ENCODE measurements around the gene RNF220. TPM values are rescaled to one million over a fixed set of nuclear protein-coding genes. Genes with fewer than 3 reads are reported as not detected.

RNF220 gene
- total and polyA plus RNA-seq, 4 donors, result 44.2 to 70.5 (median 52.8) TPM

GRCh38 chr1:44371206-44371605 is 33.8 kb upstream of the RNF220 start:
- no peak overlapping the region for H3K4me3 ChIP-seq (ENCODE audit: low read length in 2 of 2)

GRCh38 chr1:44375547-44375946 is 29.5 kb upstream of the RNF220 start:
- no peak overlapping the region for H3K4me3 ChIP-seq (ENCODE audit: low read length in 2 of 2)
- H3K27ac ChIP-seq (ENCODE audit: low read depth in 1 of 2, low read length in 2 of 2), result no peak overlapping the region
- H3K9me3 ChIP-seq (ENCODE audit: control insufficient read depth, low read length), result no peaks in the 10 kb centered on the region
- H3K36me3 ChIP-seq (ENCODE audit: control insufficient read depth in 1 of 2, insufficient read depth in 2 of 2, low read length in 1 of 2), result no peaks in the 10 kb centered on the region
- ATAC-seq (ENCODE audit: low FRiP score) (no peak), DNase-seq (no peak)
- H3K27me3 ChIP-seq (ENCODE audit: control insufficient read depth in 1 of 2, insufficient read depth in 2 of 2, low read length in 1 of 2), result no peaks in the 10 kb centered on the region
- H3K4me1 ChIP-seq (ENCODE audit: control insufficient read depth in 1 of 2, insufficient read depth in 2 of 2, low read length in 2 of 2), result no peaks in the 10 kb centered on the region
- WGBS, 2 donors, result 95 to 97% methylated on average over 6 of the region's 6 CpGs
- intact Hi-C loops (cut with DNase I), result loop anchor here (5.0 to 10.0 kb wide), 2 partner anchors 222 to 279 kb away; no protein-coding TSS in a partner anchor

More at GRCh38 chr1:44371206-44371605, 33.8 kb upstream of the RNF220 start:
- no peak for DNase-seq
- no peaks in the 10 kb centered on the region for H3K4me1 ChIP-seq (ENCODE audit: control insufficient read depth in 1 of 2, insufficient read depth in 2 of 2, low read length in 2 of 2)
- ATAC-seq (ENCODE audit: low FRiP score), result no peak
- H3K27ac ChIP-seq (ENCODE audit: low read depth in 1 of 2, low read length in 2 of 2), result no peak overlapping the region
- H3K36me3 ChIP-seq (ENCODE audit: control insufficient read depth in 1 of 2, insufficient read depth in 2 of 2, low read length in 1 of 2), result no peaks in the 10 kb centered on the region
- no peaks in the 10 kb centered on the region for H3K9me3 ChIP-seq (ENCODE audit: control insufficient read depth, low read length)
- H3K27me3 ChIP-seq (ENCODE audit: control insufficient read depth in 1 of 2, insufficient read depth in 2 of 2, low read length in 1 of 2), result no peaks in the 10 kb centered on the region
- intact Hi-C loops (cut with DNase I), result loop anchor here in 1 of 2 donors (10.0 kb wide), 1 partner anchor 284 kb away; no protein-coding TSS in a partner anchor

- no peak overlapping the region for H3K4me3 ChIP-seq (ENCODE audit: low read length in 2 of 2)
- H3K27me3 ChIP-seq (ENCODE audit: control insufficient read depth in 1 of 2, insufficient read depth in 2 of 2, low read length in 1 of 2), result no peaks in the 10 kb centered on the region
- DNase-seq (peak in 1 of 2 donors; percentile 59), ATAC-seq (ENCODE audit: low FRiP score) (no peak)
- intact Hi-C loops (cut with DNase I), result loop anchor here (1.0 to 10.0 kb wide), 3 partner anchors 217 to 277 kb away; no protein-coding TSS in a partner anchor
- H3K9me3 ChIP-seq (ENCODE audit: control insufficient read depth, low read length), result no peaks in the 10 kb centered on the region
- H3K36me3 ChIP-seq (ENCODE audit: control insufficient read depth in 1 of 2, insufficient read depth in 2 of 2, low read length in 1 of 2), result no peaks in the 10 kb centered on the region
- no peaks in the 10 kb centered on the region for H3K4me1 ChIP-seq (ENCODE audit: control insufficient read depth in 1 of 2, insufficient read depth in 2 of 2, low read length in 2 of 2)
- H3K27ac ChIP-seq (ENCODE audit: low read depth in 1 of 2, low read length in 2 of 2), result no peak overlapping the region
- WGBS, 2 donors, result 68% methylated on average over 12 of the region's 12 CpGs
Measured at GRCh38 chr1:44377925-44378784, 26.9 kb upstream of the RNF220 start.

GRCh38 chr1:44380666-44381177 is 24.3 kb upstream of the RNF220 start:
- ATAC-seq (ENCODE audit: low FRiP score), result no peak
- 76 to 77% methylated on average over 3 of the region's 3 CpGs for WGBS, 2 donors
- intact Hi-C loops (cut with DNase I), result no loop called here
- Histone ChIP-seq H3K9me3 (ENCODE audit: control insufficient read depth, low read length) (no peaks in the 10 kb centered on the region), H3K36me3 (ENCODE audit: control insufficient read depth in 1 of 2, insufficient read depth in 2 of 2, low read length in 1 of 2) (no peaks in the 10 kb centered on the region), H3K27ac (ENCODE audit: low read depth in 1 of 2, low read length in 2 of 2) (no peak overlapping the region), H3K4me3 (ENCODE audit: low read length in 2 of 2) (no peak overlapping the region), H3K27me3 (ENCODE audit: control insufficient read depth in 1 of 2, insufficient read depth in 2 of 2, low read length in 1 of 2) (no peaks in the 10 kb centered on the region), H3K4me1 (ENCODE audit: control insufficient read depth in 1 of 2, insufficient read depth in 2 of 2, low read length in 2 of 2) (no peaks in the 10 kb centered on the region)
- no peak for DNase-seq

- Histone ChIP-seq H3K4me3 (ENCODE audit: low read length in 2 of 2) (no peak overlapping the region), H3K4me1 (ENCODE audit: control insufficient read depth in 1 of 2, insufficient read depth in 2 of 2, low read length in 2 of 2) (no peaks in the 10 kb centered on the region), H3K27ac (ENCODE audit: low read depth in 1 of 2, low read length in 2 of 2) (no peak overlapping the region), H3K9me3 (ENCODE audit: control insufficient read depth, low read length) (no peaks in the 10 kb centered on the region), H3K27me3 (ENCODE audit: control insufficient read depth in 1 of 2, insufficient read depth in 2 of 2, low read length in 1 of 2) (no peaks in the 10 kb centered on the region), H3K36me3 (ENCODE audit: control insufficient read depth in 1 of 2, insufficient read depth in 2 of 2, low read length in 1 of 2) (no peaks in the 10 kb centered on the region)
- 42 to 54% methylated on average over 2 of the region's 2 CpGs for WGBS, 2 donors
- ATAC-seq (ENCODE audit: low FRiP score), result no peak
- DNase-seq, result no peak
- intact Hi-C loops (cut with DNase I), result no loop called here
Measured at GRCh38 chr1:44388551-44388950, 16.5 kb upstream of the RNF220 start.

GRCh38 chr1:44389437-44389836 is 15.6 kb upstream of the RNF220 start:
- H3K4me3 ChIP-seq (ENCODE audit: low read length in 2 of 2), result no peak overlapping the region
- no peak for ATAC-seq (ENCODE audit: low FRiP score)

GRCh38 chr1:44390277-44390676 is 14.8 kb upstream of the RNF220 start:
- no peaks in the 10 kb centered on the region for H3K27me3 ChIP-seq (ENCODE audit: control insufficient read depth in 1 of 2, insufficient read depth in 2 of 2, low read length in 1 of 2)
- no peaks in the 10 kb centered on the region for H3K9me3 ChIP-seq (ENCODE audit: control insufficient read depth, low read length)
- DNase-seq (no peak), ATAC-seq (ENCODE audit: low FRiP score) (no peak)
- H3K36me3 ChIP-seq (ENCODE audit: control insufficient read depth in 1 of 2, insufficient read depth in 2 of 2, low read length in 1 of 2), result no peaks in the 10 kb centered on the region
- no peak overlapping the region for H3K27ac ChIP-seq (ENCODE audit: low read depth in 1 of 2, low read length in 2 of 2)
- H3K4me3 ChIP-seq (ENCODE audit: low read length in 2 of 2), result no peak overlapping the region
- 24 to 49% methylated on average over 1 of the region's 1 CpG for WGBS, 2 donors
- intact Hi-C loops (cut with DNase I), result no loop called here
- no peaks in the 10 kb centered on the region for H3K4me1 ChIP-seq (ENCODE audit: control insufficient read depth in 1 of 2, insufficient read depth in 2 of 2, low read length in 2 of 2)

More at GRCh38 chr1:44389437-44389836, 15.6 kb upstream of the RNF220 start:
- Histone ChIP-seq H3K36me3 (ENCODE audit: control insufficient read depth in 1 of 2, insufficient read depth in 2 of 2, low read length in 1 of 2) (no peaks in the 10 kb centered on the region), H3K4me1 (ENCODE audit: control insufficient read depth in 1 of 2, insufficient read depth in 2 of 2, low read length in 2 of 2) (no peaks in the 10 kb centered on the region), H3K27me3 (ENCODE audit: control insufficient read depth in 1 of 2, insufficient read depth in 2 of 2, low read length in 1 of 2) (no peaks in the 10 kb centered on the region), H3K9me3 (ENCODE audit: control insufficient read depth, low read length) (no peaks in the 10 kb centered on the region), H3K27ac (ENCODE audit: low read depth in 1 of 2, low read length in 2 of 2) (no peak overlapping the region)
- intact Hi-C loops (cut with DNase I), result no loop called here
- no peak for DNase-seq
- 88 to 94% methylated on average over 1 of the region's 1 CpG for WGBS, 2 donors

GRCh38 chr1:44401256-44402228 is 3.5 kb upstream of the RNF220 start:
- DNase-seq (no peak), ATAC-seq (ENCODE audit: low FRiP score) (no peak)
- Histone ChIP-seq H3K9me3 (ENCODE audit: control insufficient read depth, low read length) (peaks cover 3% of the 10 kb centered on the region), H3K36me3 (ENCODE audit: control insufficient read depth in 1 of 2, insufficient read depth in 2 of 2, low read length in 1 of 2) (no peaks in the 10 kb centered on the region), H3K4me3 (ENCODE audit: low read length in 2 of 2) (no peak overlapping the region), H3K27ac (ENCODE audit: low read depth in 1 of 2, low read length in 2 of 2) (no peak overlapping the region), H3K4me1 (ENCODE audit: control insufficient read depth in 1 of 2, insufficient read depth in 2 of 2, low read length in 2 of 2) (no peaks in the 10 kb centered on the region), H3K27me3 (ENCODE audit: control insufficient read depth in 1 of 2, insufficient read depth in 2 of 2, low read length in 1 of 2) (peaks cover 0 to 5% of the 10 kb centered on the region in 2 donors)
- 71 to 77% methylated on average over 12 of the region's 12 CpGs for WGBS, 2 donors
- intact Hi-C loops (cut with DNase I), result no loop called here

All from aorta (tissue), 5 donors.